ENCODE measurements around the gene DHX15. TPM values are rescaled to one million over a fixed set of nuclear protein-coding genes. Genes with fewer than 3 reads are reported as not detected.

DHX15 gene
- total and polyA plus RNA-seq, 2 of the 8 experiments (the other 6 are each of a cell fraction or from before 2014, with no cell fraction given), result 126 to 286 TPM

- H4K91ac ChIP-seq (replicated peaks; ENCODE audit: insufficient read length, low read length), result no peak overlapping the region
- H3K79me2 ChIP-seq (ENCODE audit: control insufficient read depth in 1 of 2, insufficient read depth in 2 of 2, low read length in 2 of 2), result peaks cover 13 to 99% of the 10 kb centered on the region in 2 experiments; a peak in 3 of 4 replicates
- peak overlapping the region in 1 of 4 experiments; percentile 34; a peak in 1 of 8 replicates for H3K4me3 ChIP-seq (ENCODE audit: extremely low read depth in 1 of 4, insufficient read depth in 2 of 4, low read depth in 3 of 4, low read length in 4 of 4)
- no peak overlapping the region for H4K5ac ChIP-seq (ENCODE audit: insufficient read length, low read depth, low read length)
- H3K9ac ChIP-seq (replicated peaks in 1 of 4; ENCODE audit: extremely low read depth in 1 of 4, low read depth in 3 of 4, low read length in 3 of 4), result no peak overlapping the region; a peak in 1 of 7 replicates
- no peak overlapping the region for H3K27ac ChIP-seq (ENCODE audit: low read depth, low read length)
- H3K23ac ChIP-seq (ENCODE audit: insufficient read length), result no peak overlapping the region
- no peak overlapping the region for H2BK12ac ChIP-seq (ENCODE audit: low read depth, low read length)
- H2BK120ac ChIP-seq (replicated peaks; ENCODE audit: low read depth, low read length), result no peak overlapping the region
- H2AFZ ChIP-seq (ENCODE audit: low read length), result no peak overlapping the region
- H3K79me1 ChIP-seq (ENCODE audit: low read depth, low read length), result no peaks in the 10 kb centered on the region; the same call in 1 of the 2 replicates
- H4K8ac ChIP-seq (ENCODE audit: extremely low read depth, insufficient read depth, low read length), result no peak overlapping the region
- H3K14ac ChIP-seq (ENCODE audit: insufficient read length), result no peak overlapping the region
- peak overlapping the region; percentile 47; the same call in 1 of the 2 replicates for H2BK15ac ChIP-seq (ENCODE audit: low read length)
- DNase-seq (ENCODE audit: low read depth in 1 of 2, low spot score in 2 of 2), result no peak
- H3K4me2 ChIP-seq (ENCODE audit: insufficient read depth in 1 of 2, low read depth in 2 of 2, low read length in 2 of 2), result peak overlapping the region; percentile 9 to 59
- no peak overlapping the region for H2BK20ac ChIP-seq (ENCODE audit: low read length)
- no peaks in the 10 kb centered on the region for H3K23me2 ChIP-seq (ENCODE audit: low read depth, low read length)
- H3K4me1 ChIP-seq (replicated peaks in 1 of 4; ENCODE audit: control insufficient read depth in 3 of 4, insufficient read depth in 4 of 4, low read length in 3 of 4), result peaks cover 4 to 12% (median 10%) of the 10 kb centered on the region in 4 experiments; a peak in 5 of 7 replicates
- H3K56ac ChIP-seq (replicated peaks; ENCODE audit: insufficient read length, low read depth, low read length), result no peak overlapping the region
- ChIA-PET POLR2A (ENCODE audit: partially characterized antibody) (interaction anchor here (0.9 to 2.6 kb wide), 11 partner anchors 10 to 80 kb away, joined by 3 to 9 read pairs (median 4); partner anchors contain the start of gene DHX15), CTCF (ENCODE audit: partially characterized antibody) (interaction anchor here (0.6 to 1.2 kb wide), 2 partner anchors 25 to 29 kb away, joined by 3 read pairs; no protein-coding TSS in a partner anchor)
- peaks cover 7 to 10% of the 10 kb centered on the region in 2 experiments for H4K20me1 ChIP-seq (replicated peaks in 1 of 2; ENCODE audit: control insufficient read depth in 1 of 2, insufficient read depth in 2 of 2, low read length in 2 of 2)
- no peak overlapping the region for H2AK5ac ChIP-seq (ENCODE audit: low read depth, low read length)
- H3K4ac ChIP-seq (replicated peaks; ENCODE audit: insufficient read length, low read depth, low read length), result no peak overlapping the region
- peaks cover 6 to 80% (median 29%) of the 10 kb centered on the region in 4 experiments for H3K36me3 ChIP-seq (ENCODE audit: control insufficient read depth in 2 of 4, insufficient read depth in 4 of 4, low read length in 3 of 4)
- no peaks in the 10 kb centered on the region for H3K27me3 ChIP-seq (replicated peaks in 1 of 4; ENCODE audit: control insufficient read depth in 3 of 4, extremely low read depth in 1 of 4, insufficient read depth in 3 of 4, low read length in 3 of 4)
- no peak overlapping the region for H3K18ac ChIP-seq (ENCODE audit: extremely low read depth, low read length)
- no peak overlapping the region; the same call in 1 of the 2 replicates for H2BK5ac ChIP-seq (ENCODE audit: low read depth, low read length)
- FAIRE-seq, result no peak
- WGBS, 2 experiments (ENCODE audit: extremely low coverage in 1 of 2, insufficient coverage in 1 of 2, insufficient read length in 1 of 2, insufficient replicate concordance in 2 of 2, low coverage in 1 of 2, low lambda C conversion rate in 2 of 2, missing lambda C conversion rate in 1 of 2), result 32% methylated on average over 4 of the region's 4 CpGs; no CpG with 5 or more reads in 1 of the 2 experiments
- H3K9me3 ChIP-seq (ENCODE audit: insufficient read depth in 2 of 2, low read depth in 1 of 2, low read length in 1 of 2), result no peaks in the 10 kb centered on the region
- no peak for TF ChIP-seq CTBP2 (IDR thresholded peaks at IDR 0.05; ENCODE audit: borderline replicate concordance, insufficient read depth, insufficient read length, low read length)
- TF ChIP-seq KDM4A (IDR thresholded peaks at IDR 0.05; ENCODE audit: low read depth, low read length, severe bottlenecking), result no peak
- no peak for TF ChIP-seq TBP (IDR thresholded peaks at IDR 0.05; ENCODE audit: low read depth, low read length)
- no peak for TF ChIP-seq BCL11A (IDR thresholded peaks at IDR 0.05; ENCODE audit: low read depth in 2 of 2, low read length in 2 of 2)
- no peak for TF ChIP-seq CTCF (IDR thresholded peaks at IDR 0.05; ENCODE audit: control extremely low read depth in 1 of 3, insufficient read depth in 1 of 3, low read depth in 1 of 3, low read length in 3 of 3)
- TF ChIP-seq POLR2AphosphoS5 (IDR thresholded peaks at IDR 0.05; ENCODE audit: low read depth, low read length), result no peak
- no peak for TF ChIP-seq SP2 (IDR thresholded peaks at IDR 0.05; ENCODE audit: low read length)
- no peak for TF ChIP-seq HDAC6 (IDR thresholded peaks at IDR 0.05; ENCODE audit: low read depth, low read length)
- TF ChIP-seq TCF12 (IDR thresholded peaks at IDR 0.05; ENCODE audit: low read depth, low read length), result no peak
Measured at GRCh38 chr4:24544208-24544988, 40.0 kb downstream of the DHX15 start.
